ENCODE measurements around the gene VSIG10L2. TPM values are rescaled to one million over a fixed set of nuclear protein-coding genes. Genes with fewer than 3 reads are reported as not detected.

VSIG10L2 gene
- total RNA-seq, 6 donors from 2014 or later = 0.13 TPM; not detected in 5

- 89 to 91% methylated on average over 12 of the region's 12 CpGs for WGBS, 2 donors
- ATAC-seq (ENCODE audit: low FRiP score in 2 of 2) = no peak
- no peak for TF ChIP-seq CTCF (IDR thresholded peaks at IDR 0.05)
- no peak for TF ChIP-seq POLR2A (IDR thresholded peaks at IDR 0.05)
- no peak for TF ChIP-seq EP300 (IDR thresholded peaks at IDR 0.05)
- no peak for TF ChIP-seq POLR2AphosphoS5 (IDR thresholded peaks at IDR 0.05)
- no peaks in the 10 kb centered on the region for H3K9me3 ChIP-seq
- H3K27me3 ChIP-seq = no peaks in the 10 kb centered on the region
- no peak for DNase-seq
- no peak overlapping the region for H3K4me3 ChIP-seq
- no peaks in the 10 kb centered on the region for H3K36me3 ChIP-seq
- no peaks in the 10 kb centered on the region for H3K4me1 ChIP-seq
- no peak overlapping the region for H3K27ac ChIP-seq
These were observed 19.2 kb upstream of the VSIG10L2 start for GRCh38 chr11:125926682-125927081.

GRCh38 chr11:125929445-125930075 lies 16.3 kb upstream of the VSIG10L2 start:
- H3K4me1 ChIP-seq = no peaks in the 10 kb centered on the region
- DNase-seq (no peak), ATAC-seq (ENCODE audit: low FRiP score in 2 of 2) (no peak)
- no peak overlapping the region for H3K27ac ChIP-seq
- TF ChIP-seq CTCF (IDR thresholded peaks at IDR 0.05) (no peak), POLR2AphosphoS5 (IDR thresholded peaks at IDR 0.05) (no peak), POLR2A (IDR thresholded peaks at IDR 0.05) (no peak), EP300 (IDR thresholded peaks at IDR 0.05) (no peak)
- H3K27me3 ChIP-seq = no peaks in the 10 kb centered on the region
- H3K4me3 ChIP-seq = no peak overlapping the region
- no peaks in the 10 kb centered on the region for H3K36me3 ChIP-seq
- H3K9me3 ChIP-seq = no peaks in the 10 kb centered on the region
- 77 to 79% methylated on average over 9 of the region's 9 CpGs for WGBS, 2 donors

GRCh38 chr11:125930076-125930450 lies 15.8 kb upstream of the VSIG10L2 start:
- no peaks in the 10 kb centered on the region for H3K9me3 ChIP-seq
- H3K4me3 ChIP-seq = no peak overlapping the region
- no peak for TF ChIP-seq CTCF (IDR thresholded peaks at IDR 0.05)
- no peak for TF ChIP-seq POLR2A (IDR thresholded peaks at IDR 0.05)
- TF ChIP-seq EP300 (IDR thresholded peaks at IDR 0.05) = no peak
- TF ChIP-seq POLR2AphosphoS5 (IDR thresholded peaks at IDR 0.05) = no peak
- no peaks in the 10 kb centered on the region for H3K27me3 ChIP-seq
- WGBS, 2 donors = 86 to 88% methylated on average over 11 of the region's 11 CpGs
- ATAC-seq (ENCODE audit: low FRiP score in 2 of 2) (no peak), DNase-seq (no peak)
- H3K36me3 ChIP-seq = no peaks in the 10 kb centered on the region
- no peak overlapping the region for H3K27ac ChIP-seq
- no peaks in the 10 kb centered on the region for H3K4me1 ChIP-seq

- DNase-seq (no peak), ATAC-seq (ENCODE audit: low FRiP score in 2 of 2) (no peak)
- TF ChIP-seq CTCF (IDR thresholded peaks at IDR 0.05) = no peak
- TF ChIP-seq EP300 (IDR thresholded peaks at IDR 0.05) = no peak
- no peak for TF ChIP-seq POLR2A (IDR thresholded peaks at IDR 0.05)
- TF ChIP-seq POLR2AphosphoS5 (IDR thresholded peaks at IDR 0.05) = no peak
- H3K4me1 ChIP-seq = no peaks in the 10 kb centered on the region
- no peaks in the 10 kb centered on the region for H3K36me3 ChIP-seq
- no peaks in the 10 kb centered on the region for H3K9me3 ChIP-seq
- no peak overlapping the region for H3K4me3 ChIP-seq
- H3K27ac ChIP-seq = no peak overlapping the region
- WGBS, 2 donors = 77 to 79% methylated on average over 3 of the region's 3 CpGs
- H3K27me3 ChIP-seq = no peaks in the 10 kb centered on the region
These were observed 14.7 kb upstream of the VSIG10L2 start for GRCh38 chr11:125931116-125931515.

- DNase-seq = no peak
- no peak for ATAC-seq (ENCODE audit: low FRiP score in 2 of 2)
These were observed 14.2 kb upstream of the VSIG10L2 start for GRCh38 chr11:125931668-125932067.

More at GRCh38 chr11:125931668-125932067, 14.2 kb upstream of the VSIG10L2 start:
- no peaks in the 10 kb centered on the region for H3K4me1 ChIP-seq
- no peak for TF ChIP-seq POLR2AphosphoS5 (IDR thresholded peaks at IDR 0.05)
- no peak for TF ChIP-seq POLR2A (IDR thresholded peaks at IDR 0.05)
- TF ChIP-seq EP300 (IDR thresholded peaks at IDR 0.05) = no peak
- no peak for TF ChIP-seq CTCF (IDR thresholded peaks at IDR 0.05)
- H3K36me3 ChIP-seq = no peaks in the 10 kb centered on the region
- H3K4me3 ChIP-seq = no peak overlapping the region
- WGBS, 2 donors = 75 to 80% methylated on average over 6 of the region's 6 CpGs
- H3K27me3 ChIP-seq = no peaks in the 10 kb centered on the region
- no peak overlapping the region for H3K27ac ChIP-seq
- H3K9me3 ChIP-seq = no peaks in the 10 kb centered on the region

Data from upper lobe of left lung (tissue), 6 donors.